ENCODE data around the gene DENND2A. TPM values are rescaled to one million over a fixed set of nuclear protein-coding genes. Genes with fewer than 3 reads are reported as not detected.
"Not testable (repeated sequence)": the region's sequence is repeated elsewhere in the genome, so short reads cannot be mapped to it uniquely, and the experiment has no call there.

The DENND2A gene
- total RNA-seq, 1 donor from 2014 or later: not detected

DNA sequence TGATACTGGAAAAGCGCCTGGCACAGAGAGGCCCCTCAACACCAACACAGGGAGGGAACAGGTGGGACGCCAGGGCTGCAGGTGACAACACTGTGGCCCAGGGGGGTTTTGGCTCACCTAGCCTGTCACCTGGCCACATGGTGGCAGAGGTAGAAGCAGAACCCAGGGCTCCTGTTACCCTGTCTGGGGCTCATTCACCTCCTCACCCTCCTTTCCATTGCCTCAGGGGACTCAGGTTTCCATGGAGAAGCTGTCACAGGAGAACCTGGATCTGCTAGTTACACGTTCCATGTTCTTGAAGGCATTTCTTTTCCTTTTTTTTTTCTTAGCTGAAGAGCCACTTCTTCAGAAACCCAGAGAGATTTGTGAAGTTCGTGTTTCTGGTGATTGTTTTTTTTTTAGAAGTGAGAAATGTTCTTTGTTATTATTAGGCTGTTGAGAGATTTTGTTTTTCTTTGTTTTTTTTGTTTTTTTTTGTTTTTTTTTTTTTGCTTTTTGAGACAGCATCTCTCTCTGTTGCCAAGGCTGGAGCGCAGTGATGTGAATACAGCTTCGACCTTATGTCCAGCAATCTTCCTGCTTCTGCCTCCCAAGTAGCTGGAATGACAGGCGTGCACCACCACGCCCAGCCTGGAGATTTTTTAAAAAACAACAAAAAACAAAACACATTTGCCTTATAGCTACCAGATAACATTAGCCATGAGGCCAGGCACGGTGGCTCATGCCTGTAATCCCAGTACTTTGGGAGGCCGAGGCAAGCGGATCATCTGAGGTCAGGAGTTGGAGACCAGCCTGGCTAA lies 16.0 kb downstream of the DENND2A start:
- intact Hi-C loops (cut with micrococcal nuclease): no loop called here

DNA sequence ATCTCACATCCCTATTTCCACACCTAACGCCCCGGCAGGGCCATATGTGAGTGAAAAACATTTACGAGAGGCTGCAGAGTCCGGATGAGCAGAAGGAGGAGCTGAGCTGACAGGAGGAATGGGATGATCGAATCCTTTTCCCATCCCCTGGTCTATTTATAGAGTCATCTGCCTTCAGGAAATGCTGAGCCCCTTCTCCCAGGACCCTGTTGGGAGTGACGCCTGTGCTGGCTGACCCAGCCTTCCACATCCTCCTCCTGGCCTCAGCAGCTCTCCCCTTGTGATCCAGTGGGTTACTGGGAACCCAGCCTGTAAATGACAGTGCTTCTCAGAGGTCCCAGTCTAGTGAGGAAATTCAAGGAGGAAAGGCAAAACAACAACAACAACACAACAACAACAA lies 16.6 kb downstream of the DENND2A start:
- intact Hi-C loops (cut with micrococcal nuclease): no loop called here

DNA sequence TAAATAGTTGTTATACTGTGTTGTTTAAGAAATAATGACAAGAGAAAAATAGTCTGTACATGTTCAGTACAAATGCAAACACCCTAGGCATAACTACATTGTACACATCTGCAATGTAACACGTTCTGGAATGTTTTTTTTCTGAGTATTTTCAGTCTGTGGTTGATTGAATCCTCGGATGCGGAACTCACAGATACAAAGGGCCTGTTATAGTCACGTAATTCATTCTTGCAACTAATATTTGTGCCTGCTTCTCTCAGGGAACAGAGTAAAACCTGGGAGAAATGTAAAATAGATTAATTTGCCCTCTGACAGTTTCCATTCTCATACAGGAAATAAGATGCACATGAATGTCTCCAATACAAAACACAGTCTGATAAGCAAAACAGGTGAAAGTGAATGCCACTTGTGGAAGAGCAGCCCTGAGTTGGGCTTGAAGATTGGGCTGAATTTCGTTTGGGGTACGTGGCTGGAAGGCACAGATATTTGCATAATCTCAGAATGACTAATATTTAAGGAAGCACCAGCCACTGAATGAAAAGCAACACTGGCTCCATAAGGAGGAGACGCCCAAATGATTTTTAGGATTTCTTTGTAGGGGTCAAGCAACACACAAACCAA lies 19.1 kb downstream of the DENND2A start:
- intact Hi-C loops (cut with micrococcal nuclease): no loop called here

DNA sequence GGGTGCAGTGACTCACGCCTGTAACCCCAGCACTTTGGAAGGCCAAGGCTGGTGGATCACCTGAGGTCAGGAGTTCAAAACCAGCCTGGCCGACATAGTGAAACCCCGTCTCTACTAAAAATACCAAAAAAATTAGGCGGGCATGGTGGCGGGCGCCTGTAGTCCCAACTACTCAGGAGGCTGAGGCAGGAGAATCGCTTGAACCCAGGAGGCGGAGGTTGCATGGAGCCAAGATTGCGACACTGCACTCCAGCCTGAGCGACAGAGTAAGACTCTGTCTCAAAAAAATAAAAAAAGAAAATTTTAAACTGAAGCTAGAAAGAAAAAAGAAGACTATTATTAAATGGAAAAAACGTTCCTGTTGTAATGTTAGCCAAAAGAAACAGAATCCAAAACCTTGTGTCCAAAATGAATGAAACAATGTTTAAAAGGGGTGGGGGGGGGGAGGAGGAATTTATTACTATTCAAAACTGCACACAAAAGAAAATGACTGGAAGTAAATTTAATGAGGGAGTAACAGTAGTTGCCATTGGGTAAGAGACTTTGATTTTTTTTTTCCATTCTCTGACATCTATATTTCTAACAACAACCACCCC lies 20.6 kb downstream of the DENND2A start:
- intact Hi-C loops (cut with micrococcal nuclease): not testable (repeated sequence)

DNA sequence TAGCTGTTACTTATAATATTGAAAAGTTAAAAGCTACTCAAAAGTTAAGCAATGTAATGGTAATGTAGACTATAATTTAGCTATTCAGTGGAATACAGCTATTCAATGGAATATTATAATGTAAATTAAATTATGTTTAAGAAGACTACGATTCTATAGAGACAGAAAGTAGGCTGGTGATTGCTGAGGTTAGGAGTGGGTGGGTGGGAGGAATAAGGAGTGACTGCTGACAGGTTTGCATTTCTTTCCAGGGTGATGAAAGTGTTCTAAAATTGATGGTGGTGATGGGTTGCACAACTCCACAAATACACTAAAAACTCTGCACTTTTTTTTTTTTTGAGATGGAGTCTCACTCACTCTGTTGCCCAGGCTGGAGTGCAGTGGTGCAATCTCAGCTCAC lies 21.4 kb downstream of the DENND2A start:
- intact Hi-C loops (cut with micrococcal nuclease): no loop called here

DNA sequence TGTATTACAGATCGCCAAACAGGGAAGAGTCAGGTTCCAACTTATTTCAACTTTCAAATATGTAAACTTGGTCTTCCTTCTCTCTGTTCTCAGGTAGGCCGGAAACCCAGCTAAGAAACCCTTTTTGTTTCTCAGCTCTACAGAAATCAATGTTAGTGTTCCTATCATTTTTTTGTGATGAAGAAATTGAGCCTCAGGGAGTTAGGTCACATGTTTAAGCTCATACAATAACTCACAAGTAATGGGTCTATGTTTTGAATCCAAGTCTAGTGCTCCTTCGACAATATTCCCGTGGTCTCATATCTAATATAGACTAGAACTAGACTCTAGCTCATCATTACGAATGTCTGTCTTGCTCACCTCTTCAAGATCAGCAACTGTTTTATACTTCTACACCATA lies 22.3 kb downstream of the DENND2A start:
- intact Hi-C loops (cut with micrococcal nuclease): no loop called here

DNA sequence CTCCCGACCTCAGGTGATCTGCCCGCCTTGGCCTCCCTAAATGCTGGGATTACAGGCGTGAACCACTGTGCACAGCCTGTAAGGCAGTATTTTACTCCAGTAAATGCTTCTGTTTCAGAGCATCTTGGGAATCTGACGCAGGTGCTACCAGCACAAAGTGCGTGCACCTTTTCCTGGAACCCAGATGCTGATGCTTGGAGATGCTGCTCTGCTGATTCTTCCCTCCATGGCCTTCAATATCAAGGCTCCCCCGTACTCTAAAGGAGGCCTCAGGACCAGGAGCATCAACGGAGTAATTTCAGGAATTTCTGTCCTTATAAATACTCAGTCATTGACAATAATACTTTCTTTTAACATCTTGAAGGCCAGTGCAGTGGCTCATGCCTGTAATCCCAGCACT lies 23.5 kb downstream of the DENND2A start:
- intact Hi-C loops (cut with micrococcal nuclease): no loop called here

DNA sequence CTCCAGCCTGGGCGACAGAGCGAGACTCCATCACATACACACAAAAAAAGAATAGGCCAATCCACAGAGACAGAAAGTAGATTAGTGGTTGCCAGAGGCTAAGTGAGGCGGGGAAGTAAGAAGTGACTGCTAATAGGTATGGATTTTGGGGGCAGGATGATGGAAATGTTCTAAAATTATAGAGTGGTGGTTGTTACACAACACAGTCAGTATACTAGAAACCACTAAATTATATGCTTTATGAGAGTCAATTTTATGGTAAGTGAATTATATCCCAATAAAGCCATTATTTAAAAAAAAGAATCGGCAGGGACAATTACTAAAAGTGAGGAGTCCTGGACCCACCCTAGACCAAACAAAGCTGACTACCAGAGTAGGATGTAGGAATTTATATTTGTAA lies 24.3 kb downstream of the DENND2A start:
- intact Hi-C loops (cut with micrococcal nuclease): no loop called here

DNA sequence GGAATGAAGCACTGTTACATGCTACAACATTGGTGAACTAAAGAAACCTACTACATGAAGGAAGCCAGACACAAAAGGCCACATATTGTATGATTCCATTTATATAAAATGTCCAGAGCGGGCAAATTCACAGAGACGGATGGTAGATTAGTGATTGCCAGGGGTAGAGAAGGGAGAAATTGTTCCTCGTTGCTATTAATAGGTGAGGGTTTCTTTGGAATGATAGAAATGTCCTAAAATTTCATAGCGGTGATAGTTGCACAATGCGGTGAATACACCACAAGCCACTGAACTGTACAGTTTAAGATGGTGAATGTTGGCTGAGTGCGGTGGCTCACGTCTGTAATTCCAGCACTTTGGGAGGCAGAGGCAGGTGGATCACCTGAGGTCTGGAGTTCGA lies 29.0 kb downstream of the DENND2A start:
- intact Hi-C loops (cut with micrococcal nuclease): no loop called here

DNA sequence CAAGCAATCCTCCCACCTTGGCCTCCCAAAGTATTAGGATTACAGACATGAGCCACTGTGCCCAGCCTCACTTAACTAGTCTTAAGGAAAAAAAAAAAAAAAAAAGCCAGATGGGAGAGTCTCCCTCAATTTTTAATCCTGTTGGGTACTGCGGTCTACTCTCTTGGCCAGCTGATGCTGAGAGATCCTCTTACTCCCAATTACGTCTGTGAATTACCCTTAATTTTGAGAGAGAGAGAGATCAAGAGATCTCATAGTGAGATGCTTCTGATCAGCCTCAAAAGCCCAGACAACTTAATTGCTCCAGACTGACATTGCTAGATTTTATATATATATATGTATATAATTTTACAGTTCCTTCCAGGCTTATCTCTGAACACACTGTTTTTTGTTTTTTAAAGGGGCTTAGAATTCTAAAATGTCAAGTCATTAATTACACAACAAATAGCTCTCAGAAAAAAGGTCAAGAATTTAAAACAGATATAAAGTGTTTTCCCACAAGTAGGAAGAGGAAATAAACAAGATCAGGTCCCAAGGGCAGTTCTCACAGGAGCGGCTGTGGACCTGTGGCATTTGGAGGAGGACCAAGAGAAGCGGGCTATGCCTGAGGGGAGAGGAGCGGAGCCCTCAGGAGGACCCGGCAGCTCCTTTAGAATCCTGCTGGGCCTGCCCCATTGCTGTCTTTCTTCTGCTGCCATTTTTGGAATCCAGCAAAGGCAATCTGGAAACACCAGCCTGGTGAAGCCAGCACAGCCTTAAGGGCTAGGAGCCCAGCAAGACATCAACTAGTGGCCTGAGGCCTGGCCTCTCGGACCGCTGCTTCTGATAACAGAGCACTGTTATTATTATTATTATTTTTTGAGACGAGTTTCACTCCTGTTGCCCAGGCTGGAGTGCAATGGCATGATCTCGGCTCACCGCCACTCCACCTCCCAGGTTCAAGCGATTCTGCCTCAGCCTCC lies 30.1 kb downstream of the DENND2A start:
- intact Hi-C loops (cut with micrococcal nuclease): no loop called here

DNA sequence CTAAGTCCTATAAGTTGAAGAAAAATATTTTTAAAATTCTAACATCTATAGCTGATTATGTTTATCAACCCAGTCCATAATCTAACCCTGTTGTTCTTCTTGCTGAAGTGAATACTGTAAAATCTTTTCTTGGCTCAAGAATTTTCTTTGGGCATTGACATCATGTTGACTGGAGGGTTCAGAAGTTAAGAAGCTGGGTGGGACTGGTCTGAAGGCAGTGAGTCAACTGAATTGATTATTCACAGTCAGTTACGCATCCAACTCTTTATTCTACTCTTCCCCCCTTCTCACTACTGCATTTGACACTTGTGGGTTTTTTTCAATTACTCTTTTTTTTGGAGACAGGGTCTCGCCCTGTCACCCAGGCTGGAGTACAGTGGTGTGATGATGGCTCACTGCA lies 31.0 kb downstream of the DENND2A start:
- intact Hi-C loops (cut with micrococcal nuclease): no loop called here

DNA sequence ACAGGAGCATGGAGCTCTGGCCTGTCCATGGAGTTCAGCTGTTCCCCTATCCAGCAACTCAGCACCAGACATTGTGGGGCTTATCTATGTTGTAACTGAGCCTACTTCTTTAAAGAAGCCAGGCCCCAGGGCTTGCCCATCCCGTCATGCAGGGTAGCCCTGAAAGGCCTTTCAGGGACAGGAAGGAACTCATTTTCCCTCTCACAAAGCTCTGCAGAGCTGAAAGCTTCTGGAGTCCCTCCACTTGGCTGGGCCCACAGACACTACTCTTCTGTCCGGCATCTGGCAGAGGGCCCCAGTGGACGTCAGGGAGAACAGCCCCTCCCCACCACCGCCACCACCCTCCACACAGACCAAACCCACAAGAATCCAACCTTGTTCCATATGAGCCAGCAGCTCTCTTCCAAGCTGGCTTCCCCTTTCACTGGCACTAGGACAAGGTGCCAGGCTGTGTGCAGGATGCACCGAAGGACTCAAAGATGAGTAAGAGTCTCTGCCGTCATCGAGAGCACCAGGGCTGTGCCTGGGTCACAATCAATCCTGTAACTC lies 33.1 kb downstream of the DENND2A start:
- intact Hi-C loops (cut with micrococcal nuclease): no loop called here

DNA sequence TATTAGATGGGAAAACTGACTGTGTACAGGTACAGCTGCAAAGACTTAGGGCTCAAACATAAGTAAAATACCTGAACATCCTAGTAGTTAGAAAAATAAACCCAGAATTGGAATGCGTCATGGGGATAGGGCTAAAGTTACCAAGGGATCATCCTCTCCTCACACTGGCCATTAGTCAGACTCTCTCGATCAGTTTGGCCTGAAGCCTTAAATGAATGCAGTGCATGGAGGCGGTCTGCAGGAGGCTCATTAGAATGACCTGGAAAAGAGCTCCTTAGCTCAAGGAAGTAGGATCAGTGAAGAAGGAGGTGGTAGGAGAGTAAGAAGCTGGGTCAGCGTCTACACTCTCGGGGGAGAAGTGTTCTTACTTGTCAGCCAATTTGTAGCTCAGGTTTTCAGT lies 35.3 kb downstream of the DENND2A start:
- intact Hi-C loops (cut with micrococcal nuclease): no loop called here

DNA sequence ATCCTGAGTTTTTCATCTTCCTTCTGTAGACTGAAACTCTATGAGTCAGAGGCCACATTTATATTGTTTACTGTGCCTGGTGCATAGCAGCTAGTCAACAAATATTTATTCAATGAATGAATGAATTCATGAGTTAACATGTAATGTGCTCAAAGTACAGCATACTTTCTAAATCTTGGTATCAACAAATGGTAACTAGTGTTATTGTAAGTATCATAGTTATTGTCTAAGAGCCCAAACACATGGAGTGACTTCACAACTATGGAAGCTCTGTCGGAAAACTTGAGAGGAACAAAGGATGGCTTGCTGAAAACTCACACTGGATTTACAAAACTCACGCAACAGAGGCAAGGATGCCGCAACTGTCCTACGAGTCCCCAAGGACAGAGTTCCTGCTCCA lies 35.9 kb downstream of the DENND2A start:
- intact Hi-C loops (cut with micrococcal nuclease): no loop called here

DNA sequence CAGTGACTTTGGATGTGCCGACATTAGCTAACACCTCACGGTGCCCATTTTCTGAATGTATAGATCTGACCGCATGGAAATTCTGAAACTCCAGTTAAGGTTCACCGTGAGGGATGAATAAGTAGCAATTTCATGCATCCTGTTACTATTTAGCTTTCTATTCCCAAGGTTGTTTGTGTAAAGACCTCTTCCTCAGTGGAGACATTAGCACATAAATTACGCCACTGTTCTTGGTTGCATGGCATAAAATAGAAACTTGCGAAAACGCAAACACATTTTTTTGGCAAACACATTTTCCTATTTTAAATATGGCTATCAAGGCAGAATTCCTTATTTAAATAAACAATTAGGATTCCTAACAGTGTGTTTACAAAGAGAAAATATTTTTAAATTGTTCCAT lies 36.5 kb downstream of the DENND2A start:
- intact Hi-C loops (cut with micrococcal nuclease): no loop called here

DNA sequence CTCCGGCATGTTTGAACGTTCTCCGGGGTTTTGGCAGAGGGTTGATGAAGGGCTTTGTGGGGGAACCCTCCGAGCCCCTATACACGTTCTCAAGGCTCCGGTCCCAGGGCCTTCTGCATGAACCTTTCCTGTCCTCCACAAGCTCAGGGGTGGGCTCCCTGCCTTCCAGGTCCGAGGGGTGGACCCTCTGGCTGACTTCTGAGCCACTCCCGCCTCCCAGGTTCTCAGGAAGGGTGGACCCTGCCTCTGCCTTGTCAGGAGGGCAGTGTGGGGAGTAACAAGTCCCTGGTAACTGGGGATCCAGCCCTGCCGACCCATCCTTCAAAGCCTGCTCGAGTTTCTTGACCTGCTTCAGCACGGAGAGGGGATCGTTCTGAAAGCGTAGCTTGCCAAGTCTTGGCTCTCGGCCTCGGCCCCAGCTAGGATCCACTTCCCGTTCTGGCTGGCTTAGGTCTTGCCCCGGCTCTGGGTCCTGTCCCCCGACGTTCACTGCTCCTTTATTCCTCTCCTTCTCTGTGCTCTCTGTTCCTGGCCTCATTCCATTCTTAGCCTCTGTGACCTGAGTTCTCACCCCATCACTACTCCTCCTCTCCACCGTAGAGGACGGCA lies 38.9 kb downstream of the DENND2A start:
- intact Hi-C loops (cut with micrococcal nuclease): no loop called here

DNA sequence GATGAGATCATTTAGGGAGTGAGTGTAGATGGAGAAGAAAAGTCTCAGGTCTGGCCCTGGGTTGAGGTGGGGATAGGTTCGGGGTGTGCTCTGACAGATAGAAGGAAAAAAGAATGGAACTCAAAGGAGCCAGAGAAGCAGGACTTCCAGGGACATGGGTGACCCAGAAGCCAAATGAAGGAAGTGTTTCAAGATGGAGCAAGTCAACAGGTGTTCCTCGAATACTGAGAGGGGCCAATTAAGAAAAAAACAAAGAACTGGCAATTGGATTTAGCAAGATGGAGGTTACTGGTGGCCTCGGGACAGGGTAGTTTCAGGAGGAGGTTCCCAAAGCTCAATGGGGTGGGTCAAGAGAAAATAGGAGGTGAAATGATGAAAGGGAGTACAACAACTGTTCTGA lies 40.3 kb downstream of the DENND2A start:
- intact Hi-C loops (cut with micrococcal nuclease): no loop called here

DNA sequence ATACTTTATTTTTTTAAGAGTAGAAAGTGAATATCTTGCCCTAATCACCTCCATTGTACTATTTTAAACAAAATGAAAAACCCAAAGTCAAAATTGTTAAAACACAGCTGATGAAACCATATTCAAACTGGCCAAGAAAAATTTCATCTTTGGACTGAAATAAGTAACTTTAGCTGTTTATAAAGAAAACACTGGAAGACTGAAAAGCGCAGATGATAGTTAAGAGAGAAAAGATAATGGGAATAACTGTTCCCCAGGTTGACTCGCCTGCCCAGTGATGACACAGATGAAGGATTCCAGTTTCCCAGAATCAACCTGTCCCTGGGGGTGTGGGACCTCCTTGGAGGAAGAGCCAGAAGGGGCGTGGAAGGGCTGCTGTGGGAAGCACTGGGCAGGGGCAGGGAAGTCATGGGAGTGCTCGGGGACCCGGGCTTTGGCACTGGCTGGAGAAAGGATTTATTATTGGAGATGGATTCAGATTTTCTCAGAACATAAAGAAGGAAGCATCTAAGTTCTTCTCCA lies 43.1 kb downstream of the DENND2A start:
- intact Hi-C loops (cut with micrococcal nuclease): no loop called here

DNA sequence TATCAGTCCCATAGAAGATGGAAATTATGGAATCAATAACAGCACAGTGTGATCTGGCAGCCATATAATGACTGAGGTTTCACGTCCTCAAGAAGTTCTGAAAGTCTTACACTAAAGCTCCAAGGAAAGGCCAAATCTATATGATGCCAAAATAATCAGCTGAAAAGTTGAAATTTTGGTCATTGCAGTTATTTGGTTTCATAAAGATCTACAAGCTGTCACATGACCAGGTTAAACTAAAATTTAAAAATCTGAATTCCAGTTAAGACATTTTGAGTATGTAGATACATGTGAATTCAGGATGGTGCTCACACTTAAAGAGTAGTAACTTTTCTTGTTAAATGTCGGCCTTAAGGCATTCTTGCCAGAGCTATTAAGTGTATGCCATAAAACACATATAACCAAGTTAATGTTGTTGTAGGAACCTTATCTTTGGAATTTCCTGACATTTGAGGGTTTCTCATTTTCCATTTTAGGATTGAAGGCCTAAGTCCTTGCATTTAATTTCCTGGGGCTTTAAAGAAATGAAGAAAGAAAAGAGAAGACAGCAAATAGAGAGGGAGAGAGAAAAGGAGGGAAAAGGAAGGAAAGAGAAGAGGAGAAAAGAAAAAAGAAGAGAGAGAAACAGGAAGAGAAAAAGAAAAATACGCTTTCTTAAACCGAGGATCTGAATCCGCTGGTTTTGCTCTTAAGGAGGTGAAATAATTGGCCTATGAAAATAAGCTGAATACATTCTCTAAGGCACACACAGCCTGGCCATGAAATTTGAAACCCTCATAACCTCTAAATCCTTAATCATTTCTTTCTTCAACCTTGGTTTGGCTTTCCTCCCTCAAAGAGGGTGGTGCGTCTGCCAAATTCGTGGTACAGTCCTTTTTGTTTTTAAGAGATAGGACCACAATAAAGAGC lies 43.8 kb downstream of the DENND2A start:
- intact Hi-C loops (cut with micrococcal nuclease): no loop called here
